ENCODE results near the gene NFATC1.

NFATC1 gene

GRCh38 chr18:79467126-79467525, 71.4 kb downstream of the NFATC1 start:
- TF ChIP-seq CTCF (IDR thresholded peaks at IDR 0.05; ENCODE audit: extremely low read depth, insufficient read depth, missing control alignments) = no peak
- in situ Hi-C loops (cut with MboI; ENCODE audit: low pct_unique_long_range_greater_than_20kb, low sequenced_read_pairs, unreplicated experiment) = no loop called here
- DNase-seq (ENCODE audit: low spot score) = no peak

GRCh38 chr18:79468119-79468789, 72.5 kb downstream of the NFATC1 start:
- in situ Hi-C loops (cut with MboI; ENCODE audit: low pct_unique_long_range_greater_than_20kb, low sequenced_read_pairs, unreplicated experiment) = no loop called here
- no peak for TF ChIP-seq CTCF (IDR thresholded peaks at IDR 0.05; ENCODE audit: extremely low read depth, insufficient read depth, missing control alignments)
- DNase-seq (ENCODE audit: low spot score) = no peak

GRCh38 chr18:79469309-79469708, 73.6 kb downstream of the NFATC1 start:
- DNase-seq (ENCODE audit: low spot score) = no peak
- in situ Hi-C loops (cut with MboI; ENCODE audit: low pct_unique_long_range_greater_than_20kb, low sequenced_read_pairs, unreplicated experiment) = no loop called here
- no peak for TF ChIP-seq CTCF (IDR thresholded peaks at IDR 0.05; ENCODE audit: extremely low read depth, insufficient read depth, missing control alignments)

- no peak for DNase-seq (ENCODE audit: low spot score)
- in situ Hi-C loops (cut with MboI; ENCODE audit: low pct_unique_long_range_greater_than_20kb, low sequenced_read_pairs, unreplicated experiment) = no loop called here
- no peak for TF ChIP-seq CTCF (IDR thresholded peaks at IDR 0.05; ENCODE audit: extremely low read depth, insufficient read depth, missing control alignments)
Observed at GRCh38 chr18:79469751-79470505, 74.2 kb downstream of the NFATC1 start.

GRCh38 chr18:79470547-79470946, 74.8 kb downstream of the NFATC1 start:
- in situ Hi-C loops (cut with MboI; ENCODE audit: low pct_unique_long_range_greater_than_20kb, low sequenced_read_pairs, unreplicated experiment) = no loop called here
- DNase-seq (ENCODE audit: low spot score) = no peak
- no peak for TF ChIP-seq CTCF (IDR thresholded peaks at IDR 0.05; ENCODE audit: extremely low read depth, insufficient read depth, missing control alignments)

GRCh38 chr18:79471046-79471445, 75.3 kb downstream of the NFATC1 start:
- no peak for TF ChIP-seq CTCF (IDR thresholded peaks at IDR 0.05; ENCODE audit: extremely low read depth, insufficient read depth, missing control alignments)
- DNase-seq (ENCODE audit: low spot score) = no peak
- in situ Hi-C loops (cut with MboI; ENCODE audit: low pct_unique_long_range_greater_than_20kb, low sequenced_read_pairs, unreplicated experiment) = no loop called here
